ENCODE data around the gene SPOCK1.

Gene SPOCK1

DNA sequence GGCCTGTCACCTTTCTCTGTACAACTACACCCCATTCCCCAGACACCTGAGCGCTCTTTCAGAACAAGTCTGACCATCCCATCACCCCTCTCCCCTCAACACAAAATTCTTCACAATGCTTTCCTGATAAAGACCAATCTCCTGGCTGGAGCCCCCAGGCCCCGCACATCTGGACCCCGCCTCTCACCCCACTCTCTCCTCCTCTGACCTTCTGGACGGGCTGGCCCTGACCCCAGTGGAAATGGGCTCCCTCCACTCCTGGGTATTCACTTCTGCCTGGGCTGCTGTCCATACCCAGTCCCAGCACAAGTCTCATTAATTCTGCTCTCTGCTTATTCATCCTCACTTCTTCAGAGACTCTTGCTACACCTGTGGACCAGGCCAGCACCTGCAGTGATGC, 2.1 kb upstream of the SPOCK1 start:
- TF ChIP-seq GATA2 (IDR thresholded peaks at IDR 0.05; ENCODE audit: low read depth, low read length), result no peak
- TF ChIP-seq GATA3 (IDR thresholded peaks at IDR 0.05; ENCODE audit: low read depth, low read length), result no peak

DNA sequence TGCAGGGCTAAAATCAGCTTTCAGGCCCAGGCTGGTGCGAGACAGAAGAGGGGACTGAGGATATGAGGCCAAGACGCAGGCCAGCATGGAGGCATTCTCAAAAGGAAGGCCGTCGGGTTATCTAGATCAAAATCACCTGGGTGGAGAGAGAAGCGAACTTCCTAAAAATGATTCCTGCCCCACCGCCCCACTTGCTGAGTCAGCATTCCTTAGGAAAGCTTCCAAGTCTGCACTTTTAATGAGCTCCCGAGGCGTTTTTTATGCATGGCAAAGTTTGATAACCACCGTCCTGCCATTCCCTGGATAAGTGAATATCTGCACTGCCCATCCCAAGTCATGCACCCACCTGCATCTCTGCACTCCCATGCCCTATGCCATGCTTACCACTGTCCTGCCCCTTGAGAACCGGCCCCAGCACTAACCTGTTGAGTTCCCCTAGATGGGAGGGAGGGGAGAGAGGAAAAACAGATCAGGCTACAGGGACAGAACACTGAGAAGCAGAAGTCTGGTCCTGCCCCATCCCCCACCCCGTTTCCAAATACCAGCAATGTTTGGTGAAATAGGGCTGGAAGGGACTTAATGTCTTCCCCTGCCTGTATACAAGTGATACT, 1.6 kb upstream of the SPOCK1 start:
- no peak for TF ChIP-seq GATA2 (IDR thresholded peaks at IDR 0.05; ENCODE audit: low read depth, low read length)
- TF ChIP-seq GATA3 (IDR thresholded peaks at IDR 0.05; ENCODE audit: low read depth, low read length), result no peak

DNA sequence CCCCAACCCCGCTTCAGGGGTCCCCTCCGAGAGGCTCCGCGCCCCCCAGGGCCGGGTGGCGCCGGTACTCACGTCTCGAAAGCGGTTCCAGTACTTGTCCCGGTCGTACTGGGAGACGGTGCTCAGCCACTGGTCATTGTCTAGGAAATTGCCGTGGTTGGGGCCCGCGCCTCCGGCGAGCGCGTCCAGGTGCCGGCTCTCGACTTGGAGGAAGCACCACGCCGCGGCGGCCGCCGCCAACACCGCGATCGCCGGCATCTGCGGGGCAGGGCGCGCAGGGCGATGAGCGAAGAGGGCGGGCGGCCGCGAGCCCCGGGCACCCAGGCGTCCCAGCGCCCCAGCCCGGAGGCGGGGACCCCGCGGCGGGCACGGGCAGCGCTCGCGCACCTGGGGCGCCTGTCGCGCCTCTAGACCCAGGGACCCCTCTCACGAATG, 808 bp downstream of the SPOCK1 start:
- TF ChIP-seq GATA2 (IDR thresholded peaks at IDR 0.05; ENCODE audit: low read depth, low read length), result no peak
- no peak for TF ChIP-seq GATA3 (IDR thresholded peaks at IDR 0.05; ENCODE audit: low read depth, low read length)

DNA sequence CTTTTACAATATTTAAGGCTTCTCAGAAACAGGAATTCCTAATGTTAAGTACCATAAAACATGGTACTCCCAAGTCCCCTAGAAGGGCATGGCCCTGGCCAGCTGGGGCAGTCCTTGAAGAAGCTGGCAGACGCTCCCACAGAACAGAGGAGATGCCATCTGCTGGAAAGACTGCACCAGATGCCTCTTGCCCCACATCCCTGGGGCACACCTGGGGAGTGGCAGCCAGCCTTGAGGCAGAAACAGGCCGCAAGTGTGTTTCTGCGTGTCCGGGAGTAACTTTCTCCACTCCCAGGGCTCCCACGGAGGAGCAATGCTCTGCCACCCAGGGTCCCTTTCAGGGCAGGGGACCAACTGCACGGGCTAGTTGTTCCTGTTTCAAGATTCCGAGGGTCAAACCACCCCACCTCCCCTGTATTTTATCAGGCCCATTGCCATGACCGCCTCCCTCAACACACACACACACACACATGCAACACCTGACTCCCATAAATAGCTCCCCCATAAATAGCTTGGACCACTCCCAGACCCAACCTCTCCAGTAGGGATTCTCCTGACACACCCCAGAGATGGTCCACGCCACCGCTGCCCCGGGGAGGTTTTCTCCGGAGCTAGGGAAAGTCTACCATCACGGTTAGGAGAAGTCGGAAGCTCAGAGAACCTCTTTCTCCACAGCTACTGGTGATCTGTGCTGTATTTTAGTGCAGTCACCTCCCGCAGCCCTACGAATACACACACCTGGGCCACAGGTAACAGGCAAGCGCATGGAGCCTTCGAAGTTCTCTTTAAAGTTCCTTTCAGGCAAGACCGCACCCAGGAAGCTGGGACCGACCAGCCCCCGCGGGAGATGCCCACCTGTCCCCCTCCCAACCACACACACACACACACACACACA, 1.5 kb downstream of the SPOCK1 start:
- TF ChIP-seq GATA3 (IDR thresholded peaks at IDR 0.05; ENCODE audit: low read depth, low read length), result no peak
- TF ChIP-seq GATA2 (IDR thresholded peaks at IDR 0.05; ENCODE audit: low read depth, low read length), result no peak

DNA sequence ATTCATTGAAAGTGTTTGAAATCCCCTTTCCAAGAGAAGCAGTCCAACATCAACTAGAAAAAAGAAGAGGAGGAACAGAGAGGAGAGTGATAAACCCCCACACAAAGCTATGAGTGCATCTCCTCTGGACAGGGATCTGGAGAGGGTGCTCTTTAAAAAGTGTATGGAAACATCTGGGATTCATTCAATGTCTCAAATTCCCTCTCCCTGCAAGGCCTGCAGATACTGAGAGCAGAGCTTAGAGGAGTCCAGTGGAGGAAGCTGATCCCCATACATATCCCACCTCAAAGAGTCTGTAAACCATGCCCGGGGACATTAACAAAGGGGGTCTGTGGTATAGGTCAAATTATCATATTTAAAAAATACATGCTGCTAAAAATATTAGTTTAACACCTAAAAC, 2.2 kb downstream of the SPOCK1 start:
- TF ChIP-seq GATA3 (IDR thresholded peaks at IDR 0.05; ENCODE audit: low read depth, low read length), result no peak

DNA sequence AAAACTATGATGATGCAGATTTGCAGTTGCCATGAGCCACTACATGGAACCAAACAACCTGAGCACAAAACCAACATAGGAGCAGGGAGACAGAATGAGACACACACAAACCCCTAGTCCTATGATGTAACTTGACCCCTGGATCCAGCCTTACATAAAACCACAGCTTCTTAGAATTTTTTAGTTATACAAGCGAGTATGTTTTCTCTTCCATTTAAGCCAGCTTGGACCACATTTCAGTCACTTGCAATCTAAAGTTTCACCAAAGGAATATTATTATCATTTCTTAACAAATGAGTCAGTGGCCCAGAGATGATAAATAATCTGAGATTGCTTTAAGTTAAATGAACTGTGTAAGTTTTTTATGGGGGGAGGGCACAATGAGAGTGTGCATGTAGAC, 6.8 kb downstream of the SPOCK1 start:
- no peak for TF ChIP-seq GATA2 (IDR thresholded peaks at IDR 0.05; ENCODE audit: low read depth, low read length)
- no peak for TF ChIP-seq GATA3 (IDR thresholded peaks at IDR 0.05; ENCODE audit: low read depth, low read length)

DNA sequence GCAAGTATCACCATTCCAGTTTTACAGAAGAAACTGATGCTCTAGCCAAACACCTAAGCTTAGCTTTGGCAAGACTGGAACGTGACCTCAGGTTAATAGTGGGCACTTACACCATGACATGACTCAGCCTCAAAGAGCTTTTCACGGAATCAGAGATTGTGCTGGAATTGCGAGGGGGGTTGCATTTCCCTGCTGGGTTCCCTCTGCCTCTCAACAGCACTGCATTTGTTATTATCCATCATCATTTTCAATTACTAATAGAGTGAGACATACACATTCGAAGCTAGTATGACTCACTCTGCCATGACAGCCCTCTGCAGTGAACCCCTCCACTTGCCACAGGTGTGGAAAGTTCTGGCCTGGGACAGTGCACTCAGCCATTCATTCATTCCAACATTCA, 8.0 kb downstream of the SPOCK1 start:
- TF ChIP-seq GATA2 (IDR thresholded peaks at IDR 0.05; ENCODE audit: low read depth, low read length) (no peak), GATA3 (IDR thresholded peaks at IDR 0.05; ENCODE audit: low read depth, low read length) (no peak)

DNA sequence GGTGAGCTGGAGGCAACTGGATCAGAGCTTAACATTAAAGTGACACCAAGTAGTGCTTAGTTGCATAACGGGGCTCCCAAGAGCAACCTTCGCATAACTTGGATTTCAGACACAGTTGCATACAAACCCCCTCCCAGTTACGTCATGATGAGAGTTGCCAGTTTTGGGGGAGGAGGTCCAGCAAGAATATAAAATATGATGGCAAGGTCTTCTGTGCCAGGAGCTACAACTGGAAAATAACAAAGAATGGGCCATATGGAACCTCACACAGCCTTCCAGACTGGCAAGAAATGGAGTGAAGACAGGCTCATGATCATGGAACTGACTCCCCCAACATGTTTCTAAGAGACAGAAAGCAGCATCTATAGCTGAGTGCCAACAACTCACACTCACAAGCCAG, 8.5 kb downstream of the SPOCK1 start:
- TF ChIP-seq GATA2 (IDR thresholded peaks at IDR 0.05; ENCODE audit: low read depth, low read length), result no peak
- TF ChIP-seq GATA3 (IDR thresholded peaks at IDR 0.05; ENCODE audit: low read depth, low read length), result no peak

DNA sequence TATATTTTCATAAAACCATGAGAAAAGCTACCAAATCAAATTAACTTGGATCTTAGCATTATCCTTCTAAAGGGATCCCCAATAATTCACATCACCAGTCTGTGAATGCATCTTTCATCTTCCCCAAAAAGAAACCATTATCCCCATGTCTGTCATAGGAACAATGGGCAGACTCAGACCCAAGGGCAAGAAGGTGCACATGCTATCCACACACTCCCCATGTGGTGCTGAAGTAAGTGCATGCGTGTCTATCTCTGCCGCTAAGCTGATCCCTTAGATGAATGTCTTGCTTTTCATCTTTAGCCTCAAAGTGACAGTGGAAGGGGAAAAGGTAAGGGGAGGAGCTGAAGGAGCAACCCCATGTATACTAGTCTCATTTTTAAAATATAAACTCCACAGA, 10.2 kb downstream of the SPOCK1 start:
- TF ChIP-seq GATA2 (IDR thresholded peaks at IDR 0.05; ENCODE audit: low read depth, low read length) (no peak), GATA3 (IDR thresholded peaks at IDR 0.05; ENCODE audit: low read depth, low read length) (no peak)

DNA sequence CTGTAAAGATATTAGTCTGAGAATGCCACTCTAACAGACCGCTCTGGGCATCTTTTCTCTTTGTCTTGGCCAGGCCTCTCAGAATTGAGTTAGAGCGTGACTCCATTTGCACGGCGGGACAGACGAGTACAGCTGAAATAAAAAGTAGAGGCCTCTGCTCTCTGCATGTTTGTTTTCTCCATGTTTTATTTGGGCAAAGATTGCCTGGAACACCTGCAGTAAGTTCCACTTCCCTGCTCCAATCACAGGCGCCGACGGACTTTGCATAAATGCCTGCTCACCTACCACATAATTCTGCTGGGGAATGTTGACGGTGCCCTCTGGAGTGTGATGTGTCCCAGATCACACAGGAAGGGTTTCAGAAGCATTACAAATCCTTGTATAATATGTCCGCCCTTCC, 10.6 kb downstream of the SPOCK1 start:
- TF ChIP-seq GATA3 (IDR thresholded peaks at IDR 0.05; ENCODE audit: low read depth, low read length) (no peak), GATA2 (IDR thresholded peaks at IDR 0.05; ENCODE audit: low read depth, low read length) (no peak)

DNA sequence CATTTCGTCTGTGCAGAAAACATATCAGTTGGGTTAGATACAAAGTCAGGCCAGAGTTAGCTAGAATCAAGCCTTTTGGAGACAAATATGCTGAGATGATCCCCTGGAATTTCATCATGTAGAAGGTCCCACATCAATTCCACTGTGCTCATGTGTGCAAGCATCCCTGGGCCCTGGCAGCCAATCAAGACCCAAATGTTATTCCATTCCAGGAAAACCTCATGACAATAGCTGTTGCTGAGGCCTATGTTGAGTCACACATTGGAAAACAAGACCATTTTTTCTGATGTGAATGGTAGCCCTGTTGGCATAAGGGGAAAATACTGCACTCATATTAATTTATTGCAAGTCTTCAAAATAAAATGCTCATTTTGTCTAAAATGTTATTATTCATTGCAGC, 11.5 kb downstream of the SPOCK1 start:
- no peak for TF ChIP-seq GATA3 (IDR thresholded peaks at IDR 0.05; ENCODE audit: low read depth, low read length)
- no peak for TF ChIP-seq GATA2 (IDR thresholded peaks at IDR 0.05; ENCODE audit: low read depth, low read length)

DNA sequence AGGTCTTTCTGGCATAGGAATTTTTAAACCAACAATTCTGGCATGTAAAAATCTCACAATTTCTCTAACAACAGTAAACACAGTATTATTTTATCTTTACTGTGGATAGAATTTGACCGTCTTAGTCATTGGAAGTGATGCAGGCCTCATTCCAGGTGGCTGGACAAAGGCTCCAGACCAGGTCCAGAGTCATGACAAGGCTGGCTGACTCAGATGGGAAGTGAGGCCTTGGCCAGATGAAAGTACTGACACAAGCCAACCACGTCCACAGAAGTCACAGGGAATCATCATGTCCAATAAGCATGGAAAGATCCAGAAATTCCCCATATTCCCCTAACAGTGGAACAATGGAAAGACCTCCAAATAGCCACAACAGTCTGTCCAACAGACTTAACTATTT, 12.4 kb downstream of the SPOCK1 start:
- TF ChIP-seq GATA3 (IDR thresholded peaks at IDR 0.05; ENCODE audit: low read depth, low read length), result no peak
- no peak for TF ChIP-seq GATA2 (IDR thresholded peaks at IDR 0.05; ENCODE audit: low read depth, low read length)

DNA sequence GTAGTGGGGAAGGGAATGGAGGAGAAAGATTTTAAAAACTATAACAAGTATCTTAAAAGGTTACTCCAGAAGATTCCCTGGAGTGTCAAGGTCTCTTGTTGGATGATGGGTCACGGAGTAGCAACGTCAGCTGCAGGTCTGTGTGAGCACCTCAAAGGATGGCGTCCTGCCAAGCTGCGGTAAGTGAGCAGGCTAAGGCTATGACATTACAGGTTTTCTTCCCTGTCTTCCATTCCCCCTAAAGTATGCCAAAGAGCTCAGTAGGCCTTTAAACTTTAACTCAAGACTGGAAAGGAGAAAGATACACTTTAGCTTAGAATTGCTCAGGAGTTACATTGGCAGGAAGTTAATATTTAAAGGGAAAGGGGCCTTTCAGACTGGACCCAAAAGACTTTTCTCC, 17.5 kb downstream of the SPOCK1 start:
- TF ChIP-seq GATA2 (IDR thresholded peaks at IDR 0.05; ENCODE audit: low read depth, low read length), result no peak
- TF ChIP-seq GATA3 (IDR thresholded peaks at IDR 0.05; ENCODE audit: low read depth, low read length), result no peak

DNA sequence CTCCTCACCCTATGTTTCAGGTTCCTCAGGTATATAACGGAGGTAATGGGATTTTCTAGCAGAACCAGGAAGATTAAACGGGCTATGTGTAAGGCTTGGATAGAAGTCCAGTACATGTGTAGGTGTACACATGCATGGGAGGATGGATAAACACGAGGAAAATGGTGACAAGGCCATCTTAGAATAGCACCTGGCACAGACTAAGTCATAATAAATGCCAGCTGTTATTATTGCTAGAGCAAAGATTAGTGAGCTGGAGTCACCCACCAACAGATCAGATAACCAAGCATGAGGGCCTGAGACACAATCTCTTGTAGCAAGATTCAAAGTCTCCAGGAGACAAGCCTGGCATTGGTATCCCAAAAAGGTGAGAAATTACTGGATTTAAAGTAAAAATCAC, 21.1 kb downstream of the SPOCK1 start:
- TF ChIP-seq GATA2 (IDR thresholded peaks at IDR 0.05; ENCODE audit: low read depth, low read length) (peak; percentile 17; the same call in 1 of the 2 replicates), GATA3 (IDR thresholded peaks at IDR 0.05; ENCODE audit: low read depth, low read length) (no peak)

DNA sequence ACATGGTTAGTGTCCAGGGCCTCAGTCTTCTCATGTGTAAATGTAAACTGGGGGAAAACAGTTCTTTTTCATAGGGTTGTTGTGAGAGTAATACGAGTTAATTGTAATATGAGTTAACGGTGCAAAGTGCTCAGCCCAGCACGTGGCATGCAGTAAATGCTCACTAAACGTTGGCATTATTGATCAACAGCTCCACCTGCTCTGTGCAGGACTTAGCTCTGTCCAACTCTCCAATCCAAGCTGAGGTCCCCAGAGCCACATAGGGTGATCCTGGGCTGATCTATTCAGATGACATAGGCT, 28.3 kb downstream of the SPOCK1 start:
- TF ChIP-seq GATA3 (IDR thresholded peaks at IDR 0.05; ENCODE audit: low read depth, low read length) (no peak), GATA2 (IDR thresholded peaks at IDR 0.05; ENCODE audit: low read depth, low read length) (no peak)

Measured in SH-SY5Y (cell line).